GOT3 (cell line): ENCODE measurements around the gene FOXO3.

Experiments used
- DNase-seq: peaks from one replicate; lab custom pipeline; 2025; ENCODE audit warnings: mixed read lengths; lab: John Stamatoyannopoulos, UW

The FOXO3 gene

DNA sequence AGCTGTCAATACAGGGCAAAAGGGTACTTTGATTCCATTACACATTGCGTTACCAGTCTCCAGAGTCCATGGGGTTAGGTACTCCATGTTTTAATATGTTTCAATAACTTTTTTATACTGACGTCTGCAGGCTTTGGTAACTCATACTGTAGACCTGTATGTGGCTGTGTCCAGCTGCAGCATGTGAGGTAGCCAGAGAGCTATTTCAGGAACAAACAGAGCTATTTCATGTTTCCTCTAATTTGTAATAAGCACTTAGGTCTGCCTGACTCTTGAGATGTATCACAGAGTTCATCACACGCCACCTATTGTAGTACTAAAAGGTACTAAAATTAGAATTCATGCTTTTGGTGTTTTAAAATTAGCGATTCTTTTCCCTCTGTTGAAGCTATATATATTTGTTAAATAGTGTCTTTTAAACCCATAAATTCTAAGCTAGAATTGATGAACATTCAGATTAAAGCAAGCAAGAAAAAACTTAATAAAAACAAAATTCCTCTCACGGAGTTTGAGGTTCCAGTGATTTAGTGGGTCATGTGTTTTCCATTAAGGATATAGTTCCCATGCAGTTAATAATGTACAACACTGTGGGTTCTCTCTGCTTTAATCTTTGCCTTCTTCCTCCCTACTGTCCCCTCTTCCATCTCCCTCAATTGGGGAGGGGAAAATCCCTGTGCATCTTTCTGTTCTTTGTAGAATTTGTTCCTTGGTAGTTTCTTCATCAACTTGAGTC is 37.0 kb downstream of the FOXO3 start:
- no peak for DNase-seq

DNA sequence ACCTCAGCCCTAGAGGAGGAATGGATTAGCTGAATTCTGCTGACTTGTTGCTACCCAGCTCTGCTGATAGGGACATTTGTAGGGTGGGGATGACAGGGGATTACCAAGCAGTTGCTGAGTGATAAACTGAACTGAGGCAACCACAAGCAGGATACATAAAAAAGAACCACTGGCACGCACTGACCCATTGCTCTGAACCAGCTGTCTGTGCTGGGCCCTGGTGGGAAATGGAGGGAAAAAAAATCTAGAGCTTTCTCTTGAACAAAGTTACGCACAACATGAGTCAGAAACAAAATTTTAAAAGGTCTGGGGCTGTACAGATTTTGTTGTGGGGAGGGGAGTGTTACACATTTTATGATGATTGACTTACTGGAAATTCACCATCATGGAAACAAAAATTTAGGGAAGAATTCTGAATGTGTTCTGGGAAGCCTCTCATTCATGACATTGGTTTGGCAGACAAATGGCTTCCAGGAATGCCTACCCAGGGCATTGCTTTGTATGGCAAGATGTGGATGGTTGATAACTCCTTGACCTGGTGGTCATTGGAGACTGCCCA is 37.7 kb downstream of the FOXO3 start:
- DNase-seq: no peak

DNA sequence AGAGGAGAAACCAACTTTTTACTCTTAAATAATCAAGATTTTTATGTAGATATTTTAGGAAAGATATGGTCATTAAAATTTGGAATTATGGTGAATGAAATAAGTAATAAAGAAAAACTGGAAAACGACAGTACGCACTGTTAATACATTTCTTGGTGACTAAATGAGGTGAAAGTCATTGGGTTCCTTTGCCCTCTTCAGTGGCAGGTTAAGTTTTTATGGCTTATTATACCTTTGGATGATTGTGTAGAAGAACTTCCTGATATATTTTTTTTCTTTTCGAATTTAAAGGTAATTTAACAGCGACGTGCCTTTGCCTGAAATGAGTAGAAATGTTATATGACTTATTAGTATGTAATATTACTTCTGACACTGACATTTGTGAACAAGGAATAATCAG is 43.4 kb downstream of the FOXO3 start:
- no peak for DNase-seq

- DNase-seq: no peak
Measured at GRCh38 chr6:108606250-108606690, 45.6 kb downstream of the FOXO3 start.

- DNase-seq: no peak
Measured at GRCh38 chr6:108608453-108609275, 47.9 kb downstream of the FOXO3 start.

GRCh38 chr6:108609276-108609769 is 48.6 kb downstream of the FOXO3 start:
- no peak for DNase-seq

- no peak for DNase-seq
Measured at GRCh38 chr6:108610270-108610839, 49.6 kb downstream of the FOXO3 start.

- DNase-seq: no peak
Measured at GRCh38 chr6:108610957-108611586, 50.4 kb downstream of the FOXO3 start.

- no peak for DNase-seq
Measured at GRCh38 chr6:108612852-108613251, 52.1 kb downstream of the FOXO3 start.

DNA sequence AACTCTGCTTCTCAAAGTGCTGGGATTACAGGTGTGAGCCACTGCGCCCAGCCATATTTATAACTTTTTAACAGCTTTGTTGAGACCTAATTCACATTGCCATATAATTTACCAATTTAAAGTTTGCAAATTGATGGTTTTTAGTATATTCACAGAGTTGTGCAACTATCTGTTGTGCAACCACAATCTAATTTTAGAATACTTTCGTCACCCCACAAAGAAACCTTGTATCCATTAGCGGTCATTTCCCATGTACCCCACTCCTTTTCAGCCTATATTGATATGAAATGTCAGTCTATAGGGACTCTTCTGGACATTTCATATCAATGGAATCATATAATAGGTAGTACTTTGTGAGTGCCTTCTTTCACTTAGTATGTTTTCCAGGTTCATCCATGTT is 55.8 kb downstream of the FOXO3 start:
- DNase-seq: no peak

GRCh38 chr6:108616973-108617372 is 56.3 kb downstream of the FOXO3 start:
- no peak for DNase-seq

DNA sequence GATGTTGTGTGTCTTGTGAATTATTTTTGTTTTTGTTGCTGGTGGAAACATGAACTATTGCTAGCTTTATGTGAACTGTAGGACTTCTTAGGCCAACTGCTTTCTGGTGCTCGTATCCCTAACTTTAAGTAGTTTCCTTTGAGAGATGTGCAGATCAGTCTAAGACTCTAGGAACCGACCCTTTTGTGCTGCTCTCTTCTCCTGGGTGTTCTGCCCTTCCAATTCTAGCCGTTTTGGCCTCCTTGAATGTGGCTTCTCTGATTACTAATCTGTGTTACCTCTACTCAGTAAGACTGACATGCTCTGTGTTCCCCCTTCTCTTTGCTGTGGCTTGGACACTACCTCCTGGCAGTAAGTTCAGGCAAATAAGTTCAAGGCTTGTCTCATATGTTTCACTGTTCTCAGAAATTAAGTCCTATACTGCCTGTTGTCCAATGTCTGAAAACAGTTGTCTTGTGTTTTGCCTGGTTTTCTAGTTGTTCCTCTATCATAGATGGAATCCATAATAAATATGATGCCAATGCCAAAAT is 58.0 kb downstream of the FOXO3 start:
- no peak for DNase-seq

DNA sequence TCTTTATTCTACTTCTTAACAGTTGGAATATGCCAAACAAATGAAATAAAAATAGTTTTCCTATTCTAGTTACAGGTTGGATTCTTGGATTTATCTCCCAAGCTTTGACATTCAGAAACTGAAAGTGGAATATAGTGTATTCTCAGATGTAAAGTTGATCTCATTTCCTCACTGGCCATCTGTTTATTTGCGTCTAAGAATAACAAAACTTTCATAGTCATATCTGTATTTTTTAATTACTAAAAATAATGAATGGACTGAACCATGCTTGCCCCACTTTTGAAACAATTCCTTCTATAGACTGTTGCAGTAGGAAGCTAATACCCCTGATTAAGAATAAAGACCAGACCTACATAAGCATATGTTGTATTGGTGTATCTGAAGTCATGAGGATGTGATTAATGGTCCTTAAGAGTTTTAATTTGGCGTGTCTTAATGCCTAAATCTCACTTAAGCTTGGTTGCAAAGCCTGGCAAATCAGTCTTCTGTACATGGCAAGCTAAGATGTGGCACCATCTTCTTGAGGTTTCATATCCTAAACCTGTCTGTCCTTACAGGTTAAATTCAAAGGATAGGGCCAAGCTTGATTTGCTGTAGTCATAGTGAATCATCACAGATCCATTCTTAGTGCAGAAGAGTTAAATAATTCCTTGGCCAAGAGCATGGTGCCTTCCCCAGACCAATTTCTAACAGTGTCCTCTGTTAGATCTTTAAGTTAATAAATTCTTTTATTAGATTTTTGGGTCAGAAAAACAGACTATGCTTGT is 58.9 kb downstream of the FOXO3 start:
- no peak for DNase-seq

DNA sequence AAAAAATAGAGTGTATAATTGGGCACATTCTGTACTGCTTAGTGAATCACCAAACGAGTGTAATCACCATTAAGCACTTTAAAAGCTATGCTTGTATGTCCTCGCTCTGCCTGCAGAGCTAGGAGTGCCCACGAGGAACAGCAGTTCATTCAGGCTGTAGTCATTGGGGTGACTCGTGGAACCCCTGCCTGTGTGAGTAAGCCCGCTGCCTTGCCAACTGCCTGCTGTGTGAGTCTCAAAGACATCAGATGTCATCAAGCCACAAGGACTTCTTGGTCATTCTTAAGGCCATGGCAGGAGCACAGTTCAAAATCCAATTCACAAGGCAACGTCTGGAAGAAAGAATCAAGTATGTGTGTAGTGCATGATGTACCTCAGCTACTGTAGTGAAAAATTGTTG is 60.4 kb downstream of the FOXO3 start:
- DNase-seq: no peak

- no peak for DNase-seq
Measured at GRCh38 chr6:108622641-108623298, 62.1 kb downstream of the FOXO3 start.

DNA sequence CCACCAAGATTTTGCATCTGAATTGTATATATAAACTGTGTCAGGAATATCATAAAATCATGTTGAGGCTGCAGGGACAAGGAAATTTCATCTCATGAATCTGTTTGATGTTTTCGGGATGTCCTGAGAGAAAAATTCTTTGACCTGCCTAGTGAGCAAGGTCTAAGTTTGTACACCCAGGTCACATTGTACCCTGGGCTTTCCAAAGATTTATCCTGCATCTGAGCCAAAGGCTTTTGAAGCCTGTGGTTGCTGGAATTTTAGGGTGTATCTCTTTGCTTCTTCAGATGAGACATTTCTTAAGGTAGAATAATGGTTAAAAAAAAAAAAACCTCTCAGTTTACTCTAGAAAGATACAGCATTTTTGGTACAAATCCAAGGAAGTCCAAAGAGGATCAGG is 63.3 kb downstream of the FOXO3 start:
- no peak for DNase-seq

- no peak for DNase-seq
Measured at GRCh38 chr6:108625581-108625980, 64.9 kb downstream of the FOXO3 start.

DNA sequence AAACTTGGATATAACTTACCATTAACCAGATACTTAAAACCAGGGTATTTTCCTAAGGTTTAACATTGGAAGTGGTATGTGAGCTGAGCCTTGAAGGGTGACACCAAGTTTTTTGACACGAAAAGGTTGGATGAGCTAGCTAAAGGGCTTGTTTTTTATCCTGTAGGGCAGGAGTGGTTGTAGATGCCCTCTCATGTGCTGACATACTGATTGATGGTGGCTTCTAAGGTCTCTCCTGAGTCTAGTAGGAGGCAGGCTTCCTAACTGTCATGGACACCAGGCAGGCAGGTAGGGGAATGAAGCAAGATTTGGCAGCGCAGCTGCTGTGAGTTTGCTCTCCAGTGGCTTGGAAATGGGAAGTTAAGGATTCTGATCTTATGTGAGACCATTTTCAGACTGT is 66.1 kb downstream of the FOXO3 start:
- no peak for DNase-seq

DNA sequence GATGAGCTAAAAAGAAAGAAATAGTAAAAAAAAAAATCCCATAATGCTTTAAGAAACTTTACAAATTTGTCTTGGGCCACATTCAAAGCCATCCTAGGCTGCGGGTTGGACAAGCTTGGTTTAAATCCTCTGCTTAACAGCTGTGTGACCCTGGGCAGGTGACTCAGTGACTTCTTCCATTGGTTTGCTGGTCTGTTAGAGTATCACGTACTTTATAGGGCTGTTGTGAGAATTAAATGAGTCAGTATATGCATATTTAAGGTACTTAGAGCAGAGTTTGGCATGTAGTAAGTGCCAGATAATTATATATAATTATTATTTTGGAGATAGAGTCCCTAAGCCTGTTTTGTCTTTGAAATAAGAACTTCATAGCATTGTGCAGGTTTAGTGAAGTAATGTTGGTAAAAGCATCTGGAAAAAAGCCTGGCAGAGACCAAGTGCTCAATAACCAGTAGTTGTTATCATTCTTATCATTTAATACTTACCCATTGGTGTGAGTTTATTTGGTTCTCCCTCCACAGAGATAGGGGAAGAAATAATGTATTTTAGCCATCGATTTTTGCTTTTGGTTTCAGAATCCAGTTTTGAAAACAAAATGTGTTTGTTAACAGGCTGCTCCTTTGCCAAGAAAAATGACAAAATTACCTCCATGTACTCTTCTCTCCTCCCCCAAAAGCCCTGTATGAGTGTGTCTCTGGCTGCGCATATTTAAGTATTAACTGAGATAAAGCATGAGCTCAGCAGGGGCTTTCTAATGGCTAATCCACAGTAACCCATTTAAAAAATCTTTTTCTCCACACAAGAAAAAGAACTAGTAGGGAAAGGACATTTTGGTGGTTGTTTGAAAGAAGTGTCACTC is 67.2 kb downstream of the FOXO3 start:
- no peak for DNase-seq
